MM.1S (cell line): ENCODE data around the gene INO80.

Experiments used
- DNase-seq: peaks from one replicate; pipeline ENCODE4 v3.0.0-alpha.2; 2015
- H2AFZ ChIP-seq: fragments of 300-600 bp; sonication (generic); 2 replicates; pipeline ENCODE4 v1.6.0; 2016; ENCODE audit warnings: antibody characterized with exemption, low read length
- H3F3A ChIP-seq: fragments of 300-600 bp; sonication (generic); 2 replicates; pipeline ENCODE4 v1.6.1; 2016; ENCODE audit warnings: mild to moderate bottlenecking, antibody characterized with exemption, low read length, moderate library complexity, mixed read lengths; ENCODE audit not compliant: insufficient read depth
- H3K27ac ChIP-seq: fragments of 300-600 bp; sonication (generic); 2 replicates; pipeline ENCODE4 v1.5.1; 2016; ENCODE audit warnings: mild to moderate bottlenecking, low read length
- H3K27me3 ChIP-seq: fragments of 300-600 bp; sonication (generic); replicated peaks from 2 replicates; pipeline ENCODE4 v1.6.0; 2016; ENCODE audit warnings: low read length; ENCODE audit not compliant: insufficient read depth
- H3K36me3 ChIP-seq: fragments of 300-600 bp; sonication (generic); replicated peaks from 2 replicates; pipeline ENCODE4 v1.6.1; 2016; ENCODE audit warnings: mild to moderate bottlenecking, low read length, mixed read lengths; ENCODE audit not compliant: insufficient read depth
- H3K4me1 ChIP-seq: fragments of 300-600 bp; sonication (generic); 2 replicates; pipeline ENCODE4 v1.6.1; 2016; ENCODE audit warnings: low read length, mixed read lengths
- H3K4me2 ChIP-seq: fragments of 300-600 bp; sonication (generic); 2 replicates; pipeline ENCODE4 v1.6.0; 2016; ENCODE audit warnings: low read depth, low read length
- H3K4me3 ChIP-seq: fragments of 300-600 bp; sonication (generic); 2 replicates; pipeline ENCODE4 v1.5.1; 2016; ENCODE audit warnings: low read length, mixed read lengths
- H3K79me2 ChIP-seq: fragments of 300-600 bp; sonication (generic); 2 replicates; pipeline ENCODE4 v1.6.1; 2016; ENCODE audit warnings: mixed run types, low read length, mixed read lengths
- H3K9ac ChIP-seq: fragments of 300-600 bp; sonication (generic); 2 replicates; pipeline ENCODE4 v1.6.1; 2016; ENCODE audit warnings: low read length, mixed read lengths
- H3K9me2 ChIP-seq: fragments of 300-600 bp; sonication (generic); replicated peaks from 2 replicates; pipeline ENCODE4 v1.6.1; 2016; ENCODE audit warnings: mild to moderate bottlenecking, low read length, mixed read lengths; ENCODE audit not compliant: insufficient read depth
- H3K9me3 ChIP-seq: fragments of 300-600 bp; sonication (generic); replicated peaks from 2 replicates; pipeline ENCODE4 v1.6.1; 2016; ENCODE audit warnings: mild to moderate bottlenecking, low read length, mixed read lengths; ENCODE audit not compliant: insufficient read depth
- H4K20me1 ChIP-seq: fragments of 300-600 bp; sonication (generic); 2 replicates; pipeline ENCODE4 v1.6.1; 2016; ENCODE audit warnings: mild to moderate bottlenecking, low read length, moderate library complexity, mixed read lengths; ENCODE audit not compliant: insufficient read depth
- EZH2 ChIP-seq: fragments of 300-600 bp; sonication (generic); optimal IDR thresholded peaks from 2 replicates; pipeline ENCODE3; 2017; ENCODE audit warnings: low read depth, mild to moderate bottlenecking, antibody characterized with exemption, low read length, mixed read lengths
- EZH2phosphoT487 ChIP-seq: fragments of 300-600 bp; sonication (generic); IDR thresholded peaks from 2 replicates; pipeline ENCODE4 v1.6.1; 2018; ENCODE audit warnings: antibody characterized with exemption, low read length
- TF ChIP-seq, protein P1 (sequence below): fragments of 300-600 bp; sonication (generic); IDR thresholded peaks from 2 replicates; pipeline ENCODE4 v1.5.1; 2016; ENCODE audit warnings: antibody characterized with exemption, low read length, mixed read lengths

Gene INO80

DNA sequence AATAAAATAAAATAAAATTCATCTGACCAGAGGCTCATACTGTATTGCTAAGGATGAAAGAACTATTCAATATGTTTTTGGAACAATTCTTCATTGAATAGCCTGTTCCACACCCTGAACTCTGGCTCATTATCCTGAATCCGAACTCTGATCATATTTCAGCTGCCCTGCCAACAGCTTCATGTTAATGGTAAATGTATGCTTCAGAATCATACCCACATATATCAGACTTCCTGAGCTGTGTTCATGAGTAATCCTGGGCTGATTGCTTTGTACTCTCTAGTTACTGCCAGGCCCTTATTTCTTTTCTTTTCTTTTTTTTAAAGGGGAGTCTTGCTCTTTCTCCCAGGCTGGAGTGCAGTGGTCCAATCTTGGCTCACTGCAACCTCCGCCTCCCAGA lies 11.8 kb downstream of the INO80 start:
- Histone ChIP-seq H3K79me2 (peaks cover 96% of the 10 kb centered on the region), H3K9me2 (no peaks in the 10 kb centered on the region), H3K9me3 (no peaks in the 10 kb centered on the region), H2AFZ (no peak overlapping the region), H3K4me2 (no peak overlapping the region), H3K36me3 (no peaks in the 10 kb centered on the region), H3K4me3 (no peak overlapping the region), H4K20me1 (peaks cover 2% of the 10 kb centered on the region), H3K27ac (no peak overlapping the region), H3K9ac (no peak overlapping the region), H3K4me1 (no peaks in the 10 kb centered on the region), H3K27me3 (no peaks in the 10 kb centered on the region), H3F3A (no peaks in the 10 kb centered on the region)
- DNase-seq, result no peak
- no peak for TF ChIP-seq EZH2phosphoT487
- TF ChIP-seq EZH2, result no peak
- TF ChIP-seq, protein P1, sequence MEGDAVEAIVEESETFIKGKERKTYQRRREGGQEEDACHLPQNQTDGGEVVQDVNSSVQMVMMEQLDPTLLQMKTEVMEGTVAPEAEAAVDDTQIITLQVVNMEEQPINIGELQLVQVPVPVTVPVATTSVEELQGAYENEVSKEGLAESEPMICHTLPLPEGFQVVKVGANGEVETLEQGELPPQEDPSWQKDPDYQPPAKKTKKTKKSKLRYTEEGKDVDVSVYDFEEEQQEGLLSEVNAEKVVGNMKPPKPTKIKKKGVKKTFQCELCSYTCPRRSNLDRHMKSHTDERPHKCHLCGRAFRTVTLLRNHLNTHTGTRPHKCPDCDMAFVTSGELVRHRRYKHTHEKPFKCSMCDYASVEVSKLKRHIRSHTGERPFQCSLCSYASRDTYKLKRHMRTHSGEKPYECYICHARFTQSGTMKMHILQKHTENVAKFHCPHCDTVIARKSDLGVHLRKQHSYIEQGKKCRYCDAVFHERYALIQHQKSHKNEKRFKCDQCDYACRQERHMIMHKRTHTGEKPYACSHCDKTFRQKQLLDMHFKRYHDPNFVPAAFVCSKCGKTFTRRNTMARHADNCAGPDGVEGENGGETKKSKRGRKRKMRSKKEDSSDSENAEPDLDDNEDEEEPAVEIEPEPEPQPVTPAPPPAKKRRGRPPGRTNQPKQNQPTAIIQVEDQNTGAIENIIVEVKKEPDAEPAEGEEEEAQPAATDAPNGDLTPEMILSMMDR, result no peak

GRCh38 chr15:41102854-41103253 lies 13.2 kb downstream of the INO80 start:
- Histone ChIP-seq H2AFZ (no peak overlapping the region), H4K20me1 (peaks cover 2% of the 10 kb centered on the region), H3K36me3 (no peaks in the 10 kb centered on the region), H3K27me3 (no peaks in the 10 kb centered on the region), H3K79me2 (peaks cover 94% of the 10 kb centered on the region), H3K9ac (no peak overlapping the region), H3K9me2 (no peaks in the 10 kb centered on the region), H3K9me3 (no peaks in the 10 kb centered on the region), H3K4me3 (no peak overlapping the region), H3K27ac (no peak overlapping the region), H3K4me1 (no peaks in the 10 kb centered on the region), H3K4me2 (no peak overlapping the region), H3F3A (no peaks in the 10 kb centered on the region)
- no peak for DNase-seq
- TF ChIP-seq EZH2phosphoT487 (no peak), EZH2 (no peak)
- TF ChIP-seq, protein P1, result no peak

- Histone ChIP-seq H3K4me2 (no peak overlapping the region), H4K20me1 (no peaks in the 10 kb centered on the region; the same call in 1 of the 2 replicates), H3K79me2 (peaks cover 38% of the 10 kb centered on the region), H3K9ac (no peak overlapping the region), H3K9me2 (no peaks in the 10 kb centered on the region), H2AFZ (no peak overlapping the region), H3K27me3 (no peaks in the 10 kb centered on the region), H3K4me1 (no peaks in the 10 kb centered on the region), H3K9me3 (no peaks in the 10 kb centered on the region), H3K27ac (no peak overlapping the region), H3K4me3 (no peak overlapping the region), H3K36me3 (peaks cover 11% of the 10 kb centered on the region; the same call in 1 of the 2 replicates), H3F3A (no peaks in the 10 kb centered on the region)
- TF ChIP-seq EZH2 (no peak), EZH2phosphoT487 (no peak)
- TF ChIP-seq, protein P1, result no peak
- DNase-seq, result no peak
These were observed 19.9 kb downstream of the INO80 start for GRCh38 chr15:41096178-41096577.
